Right renal cortex interstitium (tissue), 3 donors: ENCODE data around the gene ABCA5. TPM values are rescaled to one million over a fixed set of nuclear protein-coding genes. Genes with fewer than 3 reads are reported as not detected.
"Not testable (repeated sequence)": the region's sequence is repeated elsewhere in the genome, so short reads cannot be mapped to it uniquely, and the experiment has no call there.

Experiments
- DNase-seq, 3 donors: peaks; one replicate each; pipeline ENCODE4 v3.0.0-alpha.2; 2013; ENCODE audit warnings: low read depth in 3 of 3, low spot score in 2 of 3
- polyA plus RNA-seq, 3 donors: library from polyadenylated mRNA; unstranded; fragments of 120-200 nt; gene quantifications; one replicate each; pipeline ENCODE4 v1.2.1, GENCODE V29; 2013; ENCODE audit not compliant: insufficient read length in 3 of 3

Gene ABCA5
- polyA plus RNA-seq, 3 donors = 24.9 to 28.8 (median 25.1) TPM

DNA sequence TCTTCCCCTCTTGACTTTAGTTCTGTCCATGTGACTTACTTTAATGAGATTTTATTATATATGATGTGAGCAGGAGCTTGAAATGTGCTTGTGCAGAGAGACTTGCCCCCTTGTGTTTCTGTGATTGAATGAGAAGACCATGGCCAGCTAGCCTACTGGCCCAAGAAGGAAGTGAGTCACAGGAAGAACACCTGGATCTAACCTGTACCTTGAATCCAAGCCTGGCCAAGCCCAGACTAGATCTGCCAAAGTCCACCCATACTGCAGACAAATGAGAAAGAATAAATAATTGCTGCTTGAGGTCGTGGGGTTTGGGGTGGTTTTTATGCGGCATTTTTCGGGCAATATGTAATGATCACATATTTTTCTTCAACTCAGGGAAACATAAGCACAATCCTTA, 107.9 kb downstream of the ABCA5 start:
- no peak for DNase-seq

DNA sequence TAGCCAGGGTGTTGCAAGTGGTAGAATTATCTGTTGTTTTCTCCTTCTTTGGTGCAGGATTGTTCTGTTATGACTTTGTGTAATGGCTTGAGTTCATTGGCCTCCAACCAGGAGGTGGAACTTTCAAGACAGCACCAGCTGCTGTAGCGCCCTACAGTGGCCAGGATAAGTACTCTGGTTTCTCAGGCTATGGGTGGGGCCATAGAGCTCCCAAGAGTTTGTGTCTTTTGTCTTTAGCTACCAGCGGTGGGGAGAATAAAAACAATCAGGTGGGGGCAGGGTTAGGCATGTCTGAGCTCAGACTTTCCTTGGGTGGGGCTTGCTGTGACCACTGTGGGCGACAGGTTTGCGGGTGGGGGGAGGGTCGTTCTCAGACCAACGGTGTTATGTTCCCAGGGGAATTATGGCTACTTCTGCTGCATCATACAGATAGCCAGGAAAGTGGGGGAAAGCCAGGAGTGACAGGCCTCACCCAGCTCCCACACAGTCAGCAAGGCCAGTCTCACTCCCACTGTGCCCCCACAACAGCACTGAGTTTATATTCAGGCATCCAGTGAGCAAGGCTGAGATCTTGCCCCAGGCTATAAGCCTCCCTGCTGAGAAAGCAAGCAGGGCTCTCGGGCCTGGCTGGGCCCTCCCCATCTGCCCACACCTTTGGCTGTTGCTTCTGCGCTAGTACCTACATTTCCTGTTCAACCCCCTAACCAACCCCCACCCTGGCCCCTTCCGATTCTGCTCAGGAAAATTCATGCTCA, 113.7 kb downstream of the ABCA5 start:
- DNase-seq = no peak

DNA sequence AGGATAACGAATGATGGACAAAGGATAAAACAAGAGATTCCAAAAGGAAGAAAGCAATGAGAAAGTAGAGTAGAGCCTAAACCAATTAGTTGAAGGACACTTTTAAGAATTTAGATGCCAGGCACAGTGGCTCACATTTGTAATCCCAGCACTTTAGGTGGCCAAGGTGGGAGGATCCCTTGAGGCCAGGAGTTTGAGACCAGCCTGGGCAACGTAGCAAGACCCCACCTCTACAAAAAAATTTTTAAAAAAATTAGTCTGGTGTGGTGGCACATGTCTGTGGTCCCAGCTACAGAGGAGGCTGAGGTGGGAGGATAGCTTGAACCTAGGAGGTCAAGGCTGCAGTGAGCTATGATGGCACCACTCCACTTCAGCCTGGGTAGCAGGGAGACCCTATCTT, 118.3 kb downstream of the ABCA5 start:
- DNase-seq = no peak

DNA sequence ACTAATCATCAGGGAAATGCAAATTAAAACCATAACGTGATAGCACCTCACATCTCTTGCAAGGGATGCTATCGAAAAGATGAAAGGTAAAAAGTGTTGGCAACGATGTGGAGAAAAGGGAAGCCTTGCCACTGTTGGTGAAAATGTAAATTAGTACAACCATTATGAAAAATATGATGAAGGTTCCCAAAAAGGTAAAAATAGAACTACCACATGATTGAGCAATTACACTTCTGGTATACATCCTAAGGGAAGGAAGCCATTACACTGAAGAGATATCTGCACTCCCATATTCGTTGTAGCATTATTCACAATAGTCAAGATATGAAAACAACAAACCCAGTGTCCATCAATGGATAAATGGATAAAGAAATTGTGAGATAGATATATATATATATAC, 119.8 kb downstream of the ABCA5 start:
- no peak for DNase-seq

DNA sequence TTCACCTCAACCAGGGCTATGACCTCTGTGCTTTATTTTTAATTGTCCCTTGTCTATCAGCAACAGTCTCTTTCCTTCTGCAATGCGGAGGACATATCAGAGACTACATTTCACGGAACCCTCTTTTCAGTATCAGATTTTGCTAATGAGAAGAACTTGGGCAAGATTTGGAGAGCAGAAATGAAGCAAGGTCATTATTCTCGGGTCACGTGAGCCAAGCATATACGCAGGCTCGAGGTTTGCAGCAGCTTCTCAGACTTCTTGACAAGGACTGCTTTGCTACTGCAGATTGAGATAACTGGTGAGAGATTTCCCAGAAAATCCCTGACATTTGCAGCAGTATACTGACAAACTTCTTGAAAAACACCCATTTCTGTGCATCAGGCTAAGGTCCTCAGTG, 128.7 kb downstream of the ABCA5 start:
- no peak for DNase-seq

DNA sequence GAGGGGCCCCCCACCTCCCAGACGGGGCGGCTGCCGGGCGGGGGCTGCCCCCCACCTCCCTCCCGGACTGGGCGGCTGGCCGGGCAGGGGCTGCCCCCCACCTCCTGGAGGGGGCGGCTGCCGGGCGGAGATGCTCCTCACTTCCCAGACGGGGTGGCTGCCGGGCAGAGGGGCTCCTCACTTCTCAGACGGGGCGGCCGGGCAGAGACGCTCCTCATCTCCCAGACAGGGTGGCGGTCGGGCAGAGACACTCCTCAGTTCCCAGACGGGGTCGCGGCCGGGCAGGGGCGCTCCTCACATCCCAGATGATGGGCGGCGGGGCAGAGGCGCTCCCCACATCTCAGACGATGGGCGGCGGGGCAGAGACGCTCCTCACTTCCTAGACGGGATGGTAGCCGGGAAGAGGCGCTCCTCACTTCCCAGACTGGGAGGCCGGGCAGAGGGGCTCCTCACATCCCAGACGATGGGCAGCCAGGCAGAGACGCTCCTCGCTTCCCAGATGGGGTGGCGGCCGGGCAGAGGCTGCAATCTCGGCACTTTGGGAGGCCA, 130.8 kb downstream of the ABCA5 start:
- not testable (repeated sequence) for DNase-seq

Other genes with a start within 250 kb of the ABCA5 start
- 1 to 10 TPM; 1.7 to 4.4 (median 2.7) TPM for gene ABCA6, start 185.2 kb downstream of the ABCA5 start, polyA plus RNA-seq
- gene ABCA10, start 98.3 kb downstream of the ABCA5 start, polyA plus RNA-seq = 1 to 10 TPM; 1.5 to 1.8 (median 1.8) TPM
- 10 to 100 TPM; 22.6 to 25.4 (median 23.8) TPM for gene MAP2K6, start 87.6 kb upstream of the ABCA5 start, polyA plus RNA-seq